HUES64 (cell line): ENCODE measurements around the gene SPATS2L.
A peak's percentile ranks its signal among the peaks of the same experiment; 100 is the strongest.

Experiments used
- H3K27ac ChIP-seq: 2 replicates; pipeline ENCODE4 v1.7.0; 2013; ENCODE audit warnings: low read depth, low read length, inconsistent platforms
- H3K27me3 ChIP-seq: 2 replicates; pipeline ENCODE4 v1.6.1; 2013; ENCODE audit warnings: mild to moderate bottlenecking, low read length; ENCODE audit not compliant: insufficient read depth
- H3K36me3 ChIP-seq: 2 replicates; pipeline ENCODE4 v1.6.1; 2013; ENCODE audit warnings: mild to moderate bottlenecking, low read length; ENCODE audit not compliant: insufficient read depth
- H3K4me1 ChIP-seq: 2 replicates; pipeline ENCODE4 v1.6.1; 2013; ENCODE audit warnings: mild to moderate bottlenecking, low read length, moderate library complexity; ENCODE audit not compliant: insufficient read depth
- H3K4me3 ChIP-seq: 2 replicates; pipeline ENCODE4 v1.5.1; 2013; ENCODE audit warnings: mild to moderate bottlenecking, low read length, moderate library complexity
- H3K9ac ChIP-seq: 2 replicates; pipeline ENCODE4 v1.6.1; 2013; ENCODE audit warnings: mild to moderate bottlenecking, low read depth, low read length
- H3K9me3 ChIP-seq: 2 replicates; pipeline ENCODE4 v1.6.1; 2013; ENCODE audit warnings: low read depth, low read length; ENCODE audit not compliant: insufficient read depth
- WGBS: fragments of 150-250, 120-280 bp; methylation state at CpG from one replicate; pipeline ENCODE4 v1.1.7; 2013; ENCODE audit warnings: missing lambda C conversion rate; 5-methylcytosine and 5-hydroxymethylcytosine counted together

The SPATS2L gene

GRCh38 chr2:200297989-200298388, 8.5 kb upstream of the SPATS2L start:
- no peaks in the 10 kb centered on the region for H3K4me1 ChIP-seq
- H3K27ac ChIP-seq, result no peak overlapping the region
- no peaks in the 10 kb centered on the region for H3K36me3 ChIP-seq
- no peak overlapping the region for H3K9ac ChIP-seq
- H3K9me3 ChIP-seq, result no peaks in the 10 kb centered on the region
- H3K4me3 ChIP-seq, result no peak overlapping the region
- 96% methylated on average over 5 of the region's 5 CpGs for WGBS
- no peaks in the 10 kb centered on the region for H3K27me3 ChIP-seq

GRCh38 chr2:200298816-200299215, 7.7 kb upstream of the SPATS2L start:
- Histone ChIP-seq H3K9ac (no peak overlapping the region), H3K27me3 (no peaks in the 10 kb centered on the region)
- WGBS, result 96% methylated on average over 3 of the region's 3 CpGs

GRCh38 chr2:200300065-200300464, 6.4 kb upstream of the SPATS2L start:
- no peak overlapping the region for H3K9ac ChIP-seq
- H3K9me3 ChIP-seq, result no peaks in the 10 kb centered on the region
- no peak overlapping the region for H3K4me3 ChIP-seq
- H3K27me3 ChIP-seq, result peaks cover 4% of the 10 kb centered on the region; the same call in 1 of the 2 replicates
- H3K36me3 ChIP-seq, result no peaks in the 10 kb centered on the region
- no peak overlapping the region for H3K27ac ChIP-seq
- peaks cover under 1% of the 10 kb centered on the region; the same call in 1 of the 2 replicates for H3K4me1 ChIP-seq
- 88% methylated on average over 1 of the region's 1 CpG for WGBS

More at GRCh38 chr2:200298816-200299215, 7.7 kb upstream of the SPATS2L start:
- no peaks in the 10 kb centered on the region for H3K9me3 ChIP-seq
- H3K4me3 ChIP-seq, result no peak overlapping the region
- no peak overlapping the region for H3K27ac ChIP-seq
- H3K4me1 ChIP-seq, result no peaks in the 10 kb centered on the region
- no peaks in the 10 kb centered on the region for H3K36me3 ChIP-seq

GRCh38 chr2:200300638-200301314, 5.7 kb upstream of the SPATS2L start:
- H3K9me3 ChIP-seq, result no peaks in the 10 kb centered on the region
- WGBS, result 87% methylated on average over 4 of the region's 4 CpGs
- H3K27me3 ChIP-seq, result peaks cover 9% of the 10 kb centered on the region; the same call in 1 of the 2 replicates
- peaks cover 5% of the 10 kb centered on the region; the same call in 1 of the 2 replicates for H3K4me1 ChIP-seq
- no peak overlapping the region for H3K4me3 ChIP-seq
- no peaks in the 10 kb centered on the region for H3K36me3 ChIP-seq
- no peak overlapping the region for H3K9ac ChIP-seq
- no peak overlapping the region for H3K27ac ChIP-seq

- no peak overlapping the region for H3K4me3 ChIP-seq
- H3K9ac ChIP-seq, result no peak overlapping the region
- peaks cover 5% of the 10 kb centered on the region; the same call in 1 of the 2 replicates for H3K4me1 ChIP-seq
- WGBS, result 91% methylated on average over 2 of the region's 3 CpGs
- no peak overlapping the region for H3K27ac ChIP-seq
- H3K9me3 ChIP-seq, result no peaks in the 10 kb centered on the region
- no peaks in the 10 kb centered on the region for H3K36me3 ChIP-seq
- peaks cover 12% of the 10 kb centered on the region; the same call in 1 of the 2 replicates for H3K27me3 ChIP-seq
These were observed 4.3 kb upstream of the SPATS2L start for GRCh38 chr2:200301953-200302858.

- 95% methylated on average over 8 of the region's 9 CpGs for whole genome bisulfite sequencing
- H3K4me3 ChIP-seq, result no peak overlapping the region
- no peak overlapping the region for H3K27ac ChIP-seq
- peaks cover 6% of the 10 kb centered on the region for H3K4me1 ChIP-seq
- H3K36me3 ChIP-seq, result no peaks in the 10 kb centered on the region
- peaks cover 19% of the 10 kb centered on the region; the same call in 1 of the 2 replicates for H3K27me3 ChIP-seq
- no peak overlapping the region for H3K9ac ChIP-seq
- H3K9me3 ChIP-seq, result no peaks in the 10 kb centered on the region
These were observed 3.4 kb upstream of the SPATS2L start for GRCh38 chr2:200302940-200303727.

- H3K27me3 ChIP-seq, result peaks cover 21% of the 10 kb centered on the region; the same call in 1 of the 2 replicates
- no peaks in the 10 kb centered on the region for H3K36me3 ChIP-seq
- peak overlapping the region; percentile 77 for H3K9ac ChIP-seq
- peak overlapping the region; percentile 54; the same call in 1 of the 2 replicates for H3K27ac ChIP-seq
- H3K4me1 ChIP-seq, result peaks cover 33% of the 10 kb centered on the region
- H3K9me3 ChIP-seq, result no peaks in the 10 kb centered on the region
- H3K4me3 ChIP-seq, result peak overlapping the region; percentile 74
- WGBS, result 1% methylated on average over 14 of the region's 14 CpGs
These were observed 697 bp upstream of the SPATS2L start for GRCh38 chr2:200305797-200306195.

GRCh38 chr2:200306931-200307723, 634 bp downstream of the SPATS2L start:
- peak overlapping the region; percentile 67 for H3K27ac ChIP-seq
- no peaks in the 10 kb centered on the region for H3K36me3 ChIP-seq

GRCh38 chr2:200307724-200308545, 1.4 kb downstream of the SPATS2L start:
- H3K4me3 ChIP-seq, result peak overlapping the region; percentile 74
- peak overlapping the region; percentile 77 for H3K9ac ChIP-seq
- H3K4me1 ChIP-seq, result peaks cover 54% of the 10 kb centered on the region
- peaks cover 21% of the 10 kb centered on the region; the same call in 1 of the 2 replicates for H3K27me3 ChIP-seq
- H3K27ac ChIP-seq, result peak overlapping the region; percentile 67; the same call in 1 of the 2 replicates
- H3K9me3 ChIP-seq, result no peaks in the 10 kb centered on the region
- H3K36me3 ChIP-seq, result no peaks in the 10 kb centered on the region
- WGBS, result 4% methylated on average over 19 of the region's 20 CpGs

More at GRCh38 chr2:200306931-200307723, 634 bp downstream of the SPATS2L start:
- peak overlapping the region; percentile 74 for H3K4me3 ChIP-seq
- WGBS, result under 1% methylated on average over 120 of the region's 120 CpGs
- peaks cover 21% of the 10 kb centered on the region; the same call in 1 of the 2 replicates for H3K27me3 ChIP-seq
- H3K9ac ChIP-seq, result peak overlapping the region; percentile 77
- H3K9me3 ChIP-seq, result no peaks in the 10 kb centered on the region
- peaks cover 46% of the 10 kb centered on the region for H3K4me1 ChIP-seq
